ENCODE data around the gene YBX3.
A peak's percentile ranks its signal among the peaks of the same experiment; 100 is the strongest.
"Not testable (repeated sequence)": the region's sequence is repeated elsewhere in the genome, so short reads cannot be mapped to it uniquely, and the experiment has no call there.

Gene YBX3

DNA sequence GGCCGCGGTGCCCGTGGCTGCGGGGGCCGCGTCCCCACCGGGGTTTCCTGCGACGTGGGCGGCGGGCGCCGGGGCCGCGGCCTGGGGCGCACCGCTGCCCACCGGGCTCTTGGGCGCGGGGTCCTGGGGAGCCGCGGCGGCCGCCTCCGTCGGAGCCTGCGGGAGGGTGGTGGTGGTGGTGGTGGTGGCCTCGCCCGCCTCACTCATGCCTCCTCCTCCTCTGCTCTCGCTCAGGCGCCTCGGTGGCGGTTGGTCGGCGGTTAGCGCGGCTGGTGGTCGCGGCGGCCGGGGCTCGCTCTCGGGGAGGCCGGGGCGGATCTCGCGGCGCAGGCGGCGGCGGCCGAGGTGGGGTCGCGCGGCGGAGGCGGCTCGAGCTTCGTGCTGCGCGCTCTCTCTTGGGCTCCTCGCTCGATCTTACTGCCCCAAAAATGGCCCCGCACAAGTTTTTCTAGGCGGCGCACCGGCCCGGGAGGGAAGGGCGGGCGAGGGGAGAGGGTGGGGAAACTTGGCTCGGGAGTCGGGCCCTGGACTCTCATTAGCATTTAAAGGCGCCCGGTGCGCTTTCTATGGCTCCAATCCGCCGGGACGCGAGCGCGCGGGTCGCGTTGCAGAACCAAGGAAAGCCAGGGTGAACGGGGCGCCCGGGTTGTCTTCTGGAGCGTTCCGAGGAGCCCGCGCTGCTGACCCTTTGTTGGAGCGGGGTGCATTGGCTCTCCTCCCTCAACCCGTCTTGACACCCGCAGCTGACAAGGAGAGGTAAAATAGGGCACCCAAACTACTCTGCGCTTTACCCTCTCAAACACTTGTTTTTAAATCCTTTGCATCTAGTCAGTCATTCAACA lies at the start of gene YBX3:
YBX3 (minus strand) TSS at position 419 of the 842 bp plus-strand sequence; CDS start at position 207, 212 bp downstream.
- peak; percentile 39 for DNase-seq (ENCODE audit: low spot score)

DNA sequence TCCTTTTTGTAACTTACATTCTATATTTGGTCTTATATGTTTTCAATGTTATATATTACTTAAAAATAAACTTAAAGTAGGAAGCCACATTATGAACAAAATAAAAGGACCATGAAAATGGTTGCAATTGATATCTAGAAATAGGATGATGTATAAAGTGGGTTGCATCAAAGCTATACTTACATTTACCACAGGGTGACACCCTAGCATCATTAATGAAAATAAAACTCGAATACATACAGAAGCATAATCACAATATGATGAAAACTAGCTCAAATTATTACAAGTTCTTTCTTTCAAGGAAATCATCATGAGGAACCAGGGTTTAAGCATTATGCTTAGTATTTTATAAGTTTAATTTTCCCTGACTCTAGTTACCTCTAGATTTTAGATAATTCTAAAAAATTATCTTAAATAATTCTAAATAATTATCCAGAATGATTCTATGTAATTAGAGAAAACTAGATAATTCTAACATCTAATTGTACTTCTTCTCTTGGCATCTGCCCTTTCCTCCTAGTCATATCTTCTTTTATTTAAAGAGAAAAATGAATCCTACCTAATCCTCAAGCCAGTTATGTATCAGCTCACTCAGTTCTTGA lies 48.1 kb upstream of the YBX3 start:
- peak; percentile 16 for DNase-seq (ENCODE audit: low spot score)

DNA sequence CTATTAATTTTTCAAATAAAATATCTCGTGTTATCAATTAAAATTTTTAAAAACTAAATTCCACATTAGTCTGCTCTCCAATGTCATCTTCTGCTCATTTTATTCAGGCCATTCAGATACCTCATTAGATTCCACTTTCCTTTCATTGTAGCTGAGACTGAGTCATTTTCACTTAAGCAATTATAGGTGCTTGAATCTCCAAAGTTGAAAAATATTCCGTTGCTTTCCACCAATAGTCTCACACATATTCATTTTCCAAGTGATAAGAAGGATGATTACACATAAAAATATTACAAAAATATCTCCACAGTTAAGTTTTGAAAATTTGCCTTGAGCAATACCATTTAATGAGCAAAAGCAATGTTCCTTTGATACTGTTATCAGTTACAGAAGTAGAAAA lies 36.5 kb upstream of the YBX3 start:
- no peak for DNase-seq (ENCODE audit: low spot score)

DNA sequence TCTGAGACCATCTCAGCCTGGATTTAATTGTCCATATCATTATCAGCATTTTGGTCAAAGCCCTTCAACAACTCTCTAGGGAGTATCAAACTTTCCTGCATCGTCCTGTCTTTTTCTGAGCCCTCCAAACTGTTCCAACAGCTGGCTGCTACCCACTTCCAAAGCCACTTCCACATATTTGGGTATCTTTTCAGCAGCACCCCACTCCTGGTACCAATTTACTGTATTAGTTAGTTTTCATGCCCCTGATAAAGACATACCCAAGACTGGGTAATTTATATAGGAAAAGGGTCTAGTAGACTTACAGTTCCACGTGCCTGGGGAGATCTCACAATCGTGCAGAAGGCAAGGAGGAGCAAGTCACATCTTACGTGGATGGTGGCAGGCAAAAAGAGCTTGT lies 33.1 kb upstream of the YBX3 start:
- DNase-seq (ENCODE audit: low spot score) = no peak

DNA sequence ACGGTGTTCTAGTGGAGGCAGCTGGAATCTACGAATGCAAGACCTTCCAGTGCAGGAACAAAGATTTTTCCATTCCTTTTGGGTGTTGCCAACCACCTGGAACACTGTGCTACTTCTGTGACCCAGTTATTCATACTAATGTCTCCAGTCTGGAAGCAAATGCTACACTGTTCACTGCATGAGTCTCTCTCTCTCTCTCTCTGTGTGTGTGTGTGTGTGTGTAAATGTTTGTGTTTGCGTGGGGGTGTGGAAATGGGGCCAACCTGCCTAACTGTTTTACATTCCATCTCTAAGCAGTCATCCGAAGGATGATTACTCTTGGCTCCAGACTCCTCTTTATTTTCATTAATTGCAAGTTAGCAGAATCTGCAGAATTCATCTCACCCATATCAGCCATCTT lies 29.9 kb upstream of the YBX3 start:
- DNase-seq (ENCODE audit: low spot score) = no peak

DNA sequence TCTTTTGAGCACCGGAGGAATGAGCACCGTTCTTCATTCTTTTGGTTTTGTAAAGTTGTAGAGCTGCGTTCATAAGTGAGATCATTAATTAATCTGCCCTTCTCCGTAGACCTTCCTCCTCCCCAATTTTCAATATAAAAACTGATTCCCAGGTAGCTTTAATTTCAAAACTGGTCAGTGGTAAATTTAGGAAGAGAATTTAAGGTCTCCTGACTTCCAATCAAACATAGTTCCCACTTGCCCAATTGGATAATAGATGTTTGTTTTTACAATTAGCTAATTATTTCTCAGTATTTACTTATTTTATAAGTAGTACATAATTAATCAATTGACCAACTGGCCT lies 27.2 kb upstream of the YBX3 start:
- no peak for DNase-seq (ENCODE audit: low spot score)

DNA sequence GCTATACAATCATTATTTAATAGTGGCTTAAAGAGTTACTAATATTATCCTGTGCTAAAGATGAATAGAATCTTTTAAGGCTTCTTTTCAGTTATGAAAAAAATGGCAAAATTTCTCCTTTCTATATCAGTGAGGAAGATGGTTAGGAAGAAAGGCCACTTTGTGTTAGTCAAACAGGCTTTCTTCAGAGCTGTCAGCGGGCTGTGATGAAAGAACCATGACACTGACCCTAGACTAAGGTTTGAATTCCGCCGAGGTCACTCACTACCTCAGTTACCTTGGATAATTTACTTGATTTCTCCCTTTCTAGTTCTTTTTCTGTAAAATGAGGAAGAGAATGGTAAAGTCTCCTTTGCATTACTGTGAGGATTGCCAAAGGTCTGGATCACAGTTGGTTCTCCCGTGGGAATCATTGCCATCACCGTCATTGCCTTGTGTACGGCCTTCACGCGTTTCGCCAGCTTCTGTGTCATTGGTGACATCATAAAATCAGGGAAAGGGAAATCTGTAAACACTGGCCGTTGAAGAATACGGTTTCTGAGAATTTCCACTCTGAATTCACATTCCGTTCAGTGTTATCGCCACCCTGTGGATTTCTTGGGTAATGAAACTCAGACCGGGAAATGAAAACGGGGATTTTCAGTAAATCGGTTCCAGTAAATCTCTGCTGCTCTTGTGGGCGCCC lies 26.7 kb upstream of the YBX3 start:
- DNase-seq (ENCODE audit: low spot score) = peak; percentile 90

DNA sequence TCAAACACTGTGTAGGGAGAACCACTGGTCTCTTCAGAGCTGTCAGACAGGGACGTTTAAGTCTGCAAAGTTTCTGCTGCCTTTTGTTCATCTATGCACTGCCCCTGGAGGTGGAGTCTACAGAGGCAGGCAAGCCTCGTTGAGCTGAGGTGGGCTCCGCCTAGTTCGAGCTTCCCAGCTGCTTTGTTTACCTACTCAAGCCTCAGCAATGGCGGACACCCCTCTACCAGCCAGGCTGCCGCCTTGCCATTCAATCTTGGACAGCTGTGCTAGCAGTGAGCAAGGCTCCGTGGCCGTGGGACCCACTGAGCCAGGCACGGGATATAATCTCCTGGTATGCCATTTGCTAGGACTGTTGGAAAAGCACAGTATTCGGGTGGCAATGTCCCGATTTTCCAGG lies 24.6 kb upstream of the YBX3 start:
- no peak for DNase-seq (ENCODE audit: low spot score)

DNA sequence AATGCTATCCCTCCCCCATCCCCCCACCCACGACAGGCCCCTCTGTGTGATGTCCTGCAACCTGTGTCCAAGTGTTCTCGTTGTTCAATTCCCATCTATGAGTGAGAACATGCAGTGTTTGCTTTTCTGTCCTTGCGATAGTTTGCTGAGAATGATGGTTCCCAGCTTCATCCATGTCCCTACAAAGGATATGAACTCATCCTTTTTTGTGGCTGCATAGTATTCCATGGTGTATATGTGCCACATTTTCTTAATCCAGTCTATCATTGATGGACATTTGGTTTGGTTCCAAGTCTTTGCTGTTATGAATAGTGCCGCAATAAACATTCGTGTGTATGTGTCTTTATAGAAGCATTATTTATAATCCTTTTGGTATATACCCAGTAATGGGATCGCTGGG lies 20.3 kb upstream of the YBX3 start:
- not testable (repeated sequence) for DNase-seq (ENCODE audit: low spot score)

DNA sequence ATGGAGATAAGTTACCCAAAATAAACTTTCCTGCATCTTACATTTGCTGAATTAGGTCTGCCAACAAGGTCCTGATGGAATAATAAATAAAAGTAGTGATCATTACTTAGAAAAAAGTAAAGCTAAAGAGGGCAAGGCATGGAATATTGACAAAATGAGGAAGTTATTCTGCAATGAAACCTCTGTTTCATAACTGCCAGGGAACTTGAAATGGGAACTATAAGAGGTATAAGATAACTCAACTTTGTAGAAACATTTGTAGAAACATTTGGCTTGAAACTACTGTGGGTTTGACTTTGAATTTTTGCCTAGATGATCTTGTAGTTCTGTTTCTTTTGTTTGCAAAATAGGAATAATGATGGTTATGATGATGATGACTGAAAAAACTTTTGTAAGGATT lies 18.7 kb upstream of the YBX3 start:
- DNase-seq (ENCODE audit: low spot score) = no peak

DNA sequence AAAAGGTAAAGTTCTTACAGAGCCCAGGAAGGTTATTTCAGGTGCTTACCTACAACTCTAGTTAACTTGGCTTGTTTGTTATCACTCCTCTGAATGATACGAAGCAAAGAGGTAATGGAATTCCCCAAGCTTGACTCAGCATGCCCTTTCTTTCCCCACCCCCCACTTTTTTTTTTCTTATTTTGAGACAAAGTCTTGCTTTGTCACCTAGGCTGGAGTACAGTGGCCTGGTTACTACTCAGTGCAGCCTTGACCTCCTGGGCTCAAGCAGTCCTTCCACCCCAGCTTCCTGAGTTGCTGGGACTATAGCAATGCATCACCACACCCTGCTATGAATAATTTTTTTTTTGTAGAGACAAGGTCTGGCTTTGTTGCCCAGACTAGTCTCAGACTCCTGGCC lies 17.1 kb upstream of the YBX3 start:
- DNase-seq (ENCODE audit: low spot score) = no peak

DNA sequence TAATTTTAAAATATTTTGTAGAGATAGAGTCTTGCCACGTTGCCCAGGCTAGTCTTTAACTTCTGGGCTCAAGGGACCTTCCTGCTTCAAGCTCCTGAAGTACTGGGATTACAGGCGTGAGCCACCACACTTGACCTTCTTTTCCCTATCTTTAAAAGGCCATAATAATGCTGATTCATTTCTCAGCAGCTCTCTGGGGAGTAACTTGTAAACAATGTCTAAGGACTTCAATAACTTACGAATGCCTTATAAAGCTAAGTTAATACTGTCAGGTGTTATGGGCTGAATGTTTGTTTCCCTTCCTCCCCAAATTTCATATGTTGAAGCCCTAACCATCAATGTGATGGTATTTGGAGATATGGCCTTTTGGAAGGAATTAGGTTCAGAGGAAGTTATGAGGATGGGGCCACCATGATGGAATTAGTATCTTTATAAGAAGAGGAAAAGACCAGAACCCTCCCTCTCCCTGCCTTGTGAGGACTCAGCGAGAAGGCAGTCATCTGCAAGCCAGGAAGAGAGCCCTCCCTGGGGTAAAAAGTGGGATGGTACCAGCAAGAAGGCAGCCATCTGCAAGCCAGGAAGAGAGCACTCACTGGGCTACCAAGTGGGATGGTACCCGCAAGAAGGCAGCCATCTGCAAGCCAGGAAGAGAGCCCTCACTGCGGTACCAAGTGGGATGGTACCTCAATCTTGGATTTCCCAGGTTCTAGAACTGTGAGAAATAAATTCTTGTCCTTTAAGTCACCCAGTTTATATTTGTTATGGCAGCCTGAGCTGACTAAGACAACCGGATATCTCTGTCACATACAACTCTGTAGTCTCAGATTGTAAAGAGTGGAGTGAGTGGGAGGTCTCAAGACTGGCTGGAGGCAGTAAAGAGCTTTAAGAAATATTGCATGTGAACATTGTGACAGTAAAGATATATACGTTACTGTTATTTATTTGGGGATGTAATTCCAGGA lies 16.3 kb upstream of the YBX3 start:
- DNase-seq (ENCODE audit: low spot score) = no peak

DNA sequence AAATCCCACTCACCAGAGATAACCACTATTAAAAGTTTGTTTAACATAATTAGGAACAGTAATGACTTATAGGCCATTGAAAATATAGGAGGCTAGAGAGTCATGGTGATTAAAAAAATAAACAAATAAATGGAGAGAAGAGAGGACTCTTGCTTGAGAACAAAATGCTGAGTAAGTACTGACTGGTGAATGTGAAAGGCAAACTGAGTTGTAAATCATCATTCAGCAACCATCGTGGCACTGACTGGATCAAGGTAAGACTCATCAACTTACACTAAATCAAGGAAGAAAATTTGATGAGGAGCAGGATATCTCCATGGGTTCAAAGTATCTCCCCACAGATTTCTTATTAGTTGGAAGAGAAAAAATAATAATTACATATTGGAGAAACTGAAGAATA lies 14.1 kb upstream of the YBX3 start:
- no peak for DNase-seq (ENCODE audit: low spot score)

DNA sequence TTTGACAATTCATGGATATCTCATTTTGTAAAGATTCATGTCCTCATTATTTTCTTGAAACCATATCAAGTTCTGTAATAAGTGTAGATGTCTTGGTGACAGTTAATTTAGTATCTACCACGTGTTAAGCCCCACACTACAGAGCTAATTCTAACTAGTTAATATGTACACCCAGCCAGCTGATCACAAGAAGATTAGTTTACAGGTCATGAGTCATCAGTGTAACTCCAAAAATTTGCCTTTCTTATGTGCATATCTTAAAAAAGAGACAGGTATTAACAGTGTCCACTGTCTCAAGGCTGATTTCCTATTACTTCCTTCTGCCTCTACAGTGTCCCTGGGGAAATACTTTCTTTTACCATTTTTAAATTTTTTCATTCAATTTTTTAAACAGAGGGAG lies 13.3 kb upstream of the YBX3 start:
- DNase-seq (ENCODE audit: low spot score) = no peak

DNA sequence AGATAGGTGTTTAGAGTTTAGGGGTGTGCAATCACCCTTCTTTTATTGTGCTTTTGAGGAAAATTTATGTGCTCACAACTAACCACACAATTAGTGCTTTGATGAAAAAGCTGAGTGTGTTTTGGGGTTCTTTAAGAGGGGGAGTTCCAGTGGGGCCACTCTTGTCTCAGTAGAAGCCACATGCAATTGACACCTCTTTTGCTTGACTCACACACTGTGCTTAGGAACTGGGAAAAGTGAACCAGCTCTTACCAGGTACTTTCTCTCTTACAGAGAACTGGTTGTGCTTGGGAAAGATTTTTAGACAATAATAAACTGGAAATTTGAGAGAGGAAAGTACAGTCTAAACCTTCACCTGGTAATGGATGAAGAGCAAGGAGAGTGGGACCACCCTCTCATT lies 12.3 kb upstream of the YBX3 start:
- no peak for DNase-seq (ENCODE audit: low spot score)

DNA sequence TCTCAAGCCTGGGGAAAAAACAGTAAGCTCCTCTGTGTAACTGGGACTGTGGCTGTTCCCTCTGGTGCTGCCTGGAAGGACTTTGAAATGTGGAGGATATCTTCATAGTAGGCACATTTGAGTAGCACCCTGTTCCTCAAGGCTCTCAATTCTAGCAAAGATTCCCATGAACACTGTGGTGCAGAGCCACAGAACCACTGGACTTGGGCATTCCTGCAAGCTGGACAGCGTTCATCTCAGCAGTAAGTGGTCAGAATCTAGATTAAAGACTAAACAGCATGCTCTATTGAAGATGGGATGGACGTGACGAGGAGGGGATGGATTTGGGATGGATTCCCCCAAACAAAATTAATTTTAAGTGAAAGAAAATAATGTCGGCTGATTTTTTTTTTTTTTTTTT lies 9.4 kb upstream of the YBX3 start:
- DNase-seq (ENCODE audit: low spot score) = no peak

DNA sequence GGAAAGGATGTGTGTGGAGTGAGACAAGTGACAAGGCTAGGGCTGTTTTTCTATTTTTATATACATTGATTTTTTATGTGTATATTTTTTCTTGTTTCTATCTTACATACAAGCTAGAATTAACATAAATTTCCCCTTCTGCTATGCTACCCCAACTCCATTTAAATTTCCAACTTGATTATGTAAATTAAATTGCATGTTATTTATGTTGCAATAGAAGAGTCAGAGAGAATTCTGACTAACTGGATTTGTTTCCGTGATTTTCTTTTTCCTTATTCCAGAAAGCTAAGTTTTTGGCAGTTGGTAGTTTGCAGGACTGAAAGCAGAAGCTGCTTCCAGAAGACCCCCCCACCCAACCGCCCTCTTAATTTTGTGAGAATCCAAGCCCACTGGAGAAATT lies 8.9 kb upstream of the YBX3 start:
- DNase-seq (ENCODE audit: low spot score) = no peak

DNA sequence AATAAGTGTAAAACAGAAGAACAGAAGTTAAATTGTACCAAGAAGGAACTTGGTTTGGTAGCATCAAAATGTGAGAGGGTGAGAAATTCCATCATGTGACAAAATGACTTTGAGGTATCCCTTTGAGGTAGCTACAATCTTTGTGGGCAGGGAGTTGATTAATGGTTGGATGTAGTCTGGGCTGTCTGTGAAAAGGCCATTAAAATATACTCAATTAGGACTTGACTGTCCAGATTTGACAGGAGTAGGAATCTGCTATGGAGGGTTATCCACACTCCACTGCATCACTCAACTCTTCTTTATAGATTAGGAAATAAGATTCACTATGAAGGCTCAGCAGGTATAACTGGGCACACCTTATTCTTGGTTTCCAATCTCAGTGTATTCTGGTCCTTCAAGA lies 7.4 kb upstream of the YBX3 start:
- DNase-seq (ENCODE audit: low spot score) = no peak

DNA sequence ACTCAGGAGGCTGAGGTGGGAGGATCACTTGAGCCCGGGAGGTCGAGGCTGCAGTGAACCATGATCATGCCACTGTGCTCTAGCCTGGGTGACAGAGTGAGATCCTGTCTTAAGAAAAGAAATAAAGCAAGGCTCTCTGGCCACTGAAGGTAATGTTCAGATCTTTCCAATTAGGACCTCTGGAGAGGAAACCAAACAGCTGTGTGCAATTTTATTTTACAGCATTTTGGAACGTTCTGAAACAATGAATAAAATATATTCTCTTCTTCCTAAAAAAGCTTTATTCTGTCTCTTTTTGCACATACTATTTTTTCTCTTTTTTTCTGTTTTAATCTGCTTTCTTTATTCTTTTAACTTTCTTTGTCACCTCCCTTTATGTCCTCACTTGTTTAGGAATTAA lies 5.0 kb upstream of the YBX3 start:
- DNase-seq (ENCODE audit: low spot score) = no peak

DNA sequence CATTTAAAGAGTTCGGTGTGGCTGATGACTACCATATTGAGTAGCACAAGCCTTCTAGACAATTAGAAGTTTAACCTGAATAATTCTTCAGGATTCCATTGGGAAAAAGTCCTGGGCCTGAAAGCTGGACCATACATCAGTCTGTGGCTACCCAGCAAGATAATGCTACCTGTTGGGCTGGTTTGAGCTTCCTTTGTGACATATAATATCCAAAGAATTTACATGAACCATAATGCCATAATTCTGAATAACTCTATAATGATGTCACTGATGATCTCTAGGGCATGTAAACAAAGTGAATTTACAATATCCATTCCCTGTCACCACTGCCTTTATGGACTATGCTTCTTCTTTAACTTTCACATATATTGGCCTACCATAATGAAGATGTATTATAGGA lies 3.8 kb upstream of the YBX3 start:
- DNase-seq (ENCODE audit: low spot score) = no peak

DNA sequence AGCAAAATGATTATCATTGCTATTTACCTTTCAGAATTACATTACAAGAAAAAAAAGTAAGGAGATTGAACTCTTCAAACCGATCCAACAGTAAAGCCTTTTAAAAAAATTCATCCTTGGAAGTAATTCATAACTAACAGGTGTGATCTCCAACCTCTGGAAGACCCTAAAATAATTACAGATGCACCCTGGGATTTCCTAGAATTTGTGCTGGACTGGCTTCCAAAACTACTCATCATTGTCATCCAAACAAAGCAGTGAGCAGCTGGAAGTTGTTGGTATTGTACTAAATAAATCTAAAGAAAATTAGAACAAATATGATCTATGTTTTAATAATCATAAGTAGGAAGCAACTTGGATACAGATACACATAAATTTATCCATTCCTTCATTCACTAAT lies 1.9 kb upstream of the YBX3 start:
- no peak for DNase-seq (ENCODE audit: low spot score)

DNA sequence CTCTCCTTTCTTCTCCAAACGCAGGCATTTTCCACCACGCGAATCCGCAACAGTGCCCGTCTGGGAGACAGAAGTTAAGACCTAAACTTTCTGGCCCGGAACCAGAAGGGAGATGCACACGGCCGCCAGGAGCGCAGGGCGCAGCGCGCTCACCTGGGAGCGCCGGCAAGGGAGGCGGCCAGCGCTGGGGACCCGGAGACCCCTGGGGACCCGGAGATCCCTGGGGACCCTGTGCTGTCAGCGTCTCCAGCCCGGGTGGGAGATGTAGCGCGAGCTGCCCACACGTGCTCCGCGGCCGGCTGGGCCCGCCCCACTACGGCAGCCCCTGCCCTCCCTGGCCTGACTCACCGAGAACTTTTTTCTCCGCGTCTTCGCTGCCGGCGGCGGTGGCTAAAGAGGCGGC lies 620 bp downstream of the YBX3 start:
- no peak for DNase-seq (ENCODE audit: low spot score)

All from putamen (tissue), 1 donor.